HG03457 (cell line): Measurements from ENCODE around the gene LPO.

ENCODE experiments used
- ATAC-seq: cut with Tn5 transposase; IDR thresholded peaks from one replicate; pipeline ENCODE4 v1.9.1; 2021; ENCODE audit warnings: moderate number of reproducible peaks; ENCODE audit not compliant: unreplicated experiment

The LPO gene

DNA sequence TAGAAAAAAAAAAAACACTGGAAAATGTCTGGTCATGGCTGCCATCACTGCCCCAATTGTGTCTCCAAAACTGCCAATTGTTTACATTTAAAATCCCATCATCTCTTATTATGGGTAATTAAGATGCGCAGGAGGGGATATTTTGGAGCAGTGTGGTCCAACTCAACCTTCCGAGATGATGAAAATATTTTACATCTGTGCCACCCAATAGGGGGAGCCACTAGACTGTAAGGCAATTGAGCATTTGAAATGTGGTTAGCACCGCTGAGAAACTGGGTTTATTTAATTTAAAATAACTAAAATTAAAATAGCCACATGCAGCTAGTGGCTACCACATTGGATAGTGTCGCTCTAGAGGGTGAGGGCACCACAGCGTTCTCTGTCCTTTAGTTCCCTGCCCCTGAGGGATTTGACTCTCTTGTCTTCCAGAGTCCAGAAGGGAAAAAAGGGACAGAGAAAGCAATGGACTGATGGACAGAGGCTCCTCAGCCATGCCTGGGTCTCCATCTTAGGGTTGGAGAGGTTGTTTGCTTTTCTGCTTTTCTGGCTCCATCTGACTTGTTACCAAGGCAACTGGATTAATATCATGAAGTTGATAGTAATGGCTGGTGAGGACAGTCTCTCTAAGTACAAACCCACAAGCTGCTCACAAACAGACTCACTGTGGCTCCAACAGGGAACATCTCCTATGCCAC lies 38.9 kb downstream of the LPO start:
- no peak for ATAC-seq

DNA sequence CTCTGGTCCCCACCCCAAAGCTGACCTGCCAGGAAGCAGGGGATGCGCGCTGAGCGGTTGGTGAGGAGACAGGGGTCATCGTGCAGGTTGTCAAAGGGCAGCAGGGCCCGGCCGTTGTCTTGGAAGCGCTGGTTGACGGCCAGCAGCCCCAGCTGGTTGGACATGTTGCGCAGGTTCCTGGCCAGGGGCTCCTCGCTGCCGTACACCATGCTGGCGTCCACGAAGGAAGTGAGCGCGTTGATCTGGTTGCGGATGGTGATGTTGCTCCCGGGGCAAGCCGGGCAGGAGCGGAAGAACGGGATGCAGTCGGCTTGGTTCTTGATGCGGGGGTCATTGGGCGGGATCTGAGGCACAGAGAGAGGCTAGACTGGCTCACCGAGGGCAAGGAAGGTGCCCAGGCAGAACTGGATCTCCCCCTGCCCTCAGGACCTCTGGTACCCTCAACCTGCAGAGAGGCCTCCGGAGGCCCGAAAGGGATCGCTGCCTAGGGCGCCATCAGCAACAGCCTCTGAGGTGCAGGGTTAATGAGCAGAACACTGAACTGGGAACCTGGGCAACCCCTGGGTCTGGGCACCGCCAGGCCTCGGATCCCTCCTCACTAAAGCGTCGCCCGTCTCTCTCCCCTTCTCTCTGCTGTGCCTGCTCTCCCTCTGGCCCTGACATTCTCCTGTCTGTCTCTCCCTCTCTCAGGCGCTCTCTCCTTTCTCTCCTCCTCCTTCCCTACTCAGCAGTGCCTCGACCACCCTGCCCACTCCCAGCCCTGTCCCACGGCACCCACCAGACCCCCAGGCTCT lies 39.6 kb downstream of the LPO start:
- ATAC-seq, result no peak

DNA sequence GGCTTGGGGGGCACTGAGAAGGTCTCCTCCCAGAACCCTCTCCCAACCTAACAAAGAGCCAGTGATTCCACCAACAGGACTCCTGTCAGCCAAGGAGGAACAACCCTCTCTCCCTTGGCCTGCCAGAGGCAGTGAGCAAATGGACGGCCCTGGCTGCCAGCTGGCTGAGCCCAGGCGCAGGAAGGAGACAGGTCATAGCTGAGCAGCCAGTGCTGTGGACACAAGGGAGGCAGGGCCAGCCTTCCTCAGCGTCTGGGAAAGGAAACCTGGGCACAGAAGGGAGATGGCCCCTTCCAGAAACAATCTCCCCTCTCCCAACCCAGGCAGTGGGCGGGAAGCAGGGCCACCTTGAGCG lies 40.3 kb downstream of the LPO start:
- no peak for ATAC-seq

DNA sequence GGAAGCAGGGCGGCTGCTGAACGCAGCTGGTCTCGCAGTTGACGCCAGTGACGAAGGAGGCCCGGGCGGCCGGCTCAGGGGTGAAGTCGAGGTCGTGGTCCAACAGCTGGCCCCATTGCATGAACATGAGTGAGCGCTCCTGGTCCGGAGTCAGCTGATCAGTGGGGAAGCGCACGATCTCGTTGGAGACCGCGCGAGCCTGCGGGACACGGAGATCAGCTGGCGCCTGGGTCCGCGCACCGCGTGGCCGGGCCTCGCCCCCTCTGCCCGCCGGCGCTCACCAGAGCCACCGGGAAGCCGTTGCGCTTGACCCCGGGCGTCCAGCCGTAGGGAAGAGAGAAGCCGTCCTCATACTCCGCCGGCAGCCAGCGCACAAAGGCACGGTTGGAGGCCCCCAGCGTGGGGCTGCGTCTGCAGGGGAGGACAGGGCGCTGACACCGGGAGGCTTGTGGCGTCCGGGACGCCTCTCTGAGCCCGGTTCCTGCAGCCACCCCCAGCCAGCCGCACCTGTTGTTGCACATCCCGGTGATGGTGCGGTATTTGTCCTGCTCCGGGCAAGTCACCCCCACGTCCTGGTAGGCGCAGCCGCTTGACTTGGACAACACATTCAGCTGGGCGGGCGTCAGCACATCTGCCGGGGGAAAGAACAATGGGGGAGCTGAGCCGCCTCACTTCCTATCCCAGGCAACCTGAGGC lies 40.8 kb downstream of the LPO start:
- no peak for ATAC-seq

DNA sequence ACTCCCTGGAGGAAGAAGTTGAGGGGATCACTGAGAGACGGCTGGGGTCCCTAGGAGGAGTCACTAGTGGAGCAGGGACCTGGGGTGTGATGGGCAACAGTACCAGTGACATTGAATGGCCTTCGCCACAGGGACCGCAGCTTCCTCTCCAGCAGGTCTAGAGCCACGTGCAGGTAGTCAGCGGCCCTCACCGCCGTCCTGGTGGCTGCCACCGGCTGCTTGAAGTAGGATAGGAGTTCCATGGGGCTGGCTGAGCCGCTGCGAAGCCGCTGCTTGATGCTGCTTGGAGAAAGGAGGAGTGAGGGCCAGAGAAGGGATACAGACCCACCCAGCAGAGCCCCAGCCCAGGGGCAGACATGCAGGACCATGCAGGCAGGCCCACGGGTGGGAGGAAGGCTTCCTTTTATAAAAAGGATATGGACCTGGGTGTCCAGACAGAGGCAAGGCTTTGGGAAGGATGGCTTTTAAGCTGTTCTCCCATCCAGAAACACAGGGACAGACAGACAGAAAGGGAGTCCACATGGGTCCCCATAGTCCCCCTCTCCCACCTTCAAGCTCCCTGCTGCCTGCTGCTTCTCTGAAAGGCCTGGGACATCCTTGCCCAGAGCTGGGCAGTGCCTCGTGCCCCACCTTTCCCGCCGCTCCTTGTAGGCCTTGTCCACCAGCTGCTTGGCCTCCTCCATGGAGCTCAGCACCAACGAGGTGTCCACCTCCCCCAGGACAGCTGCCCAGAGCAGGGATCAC lies 41.5 kb downstream of the LPO start:
- ATAC-seq, result no peak

DNA sequence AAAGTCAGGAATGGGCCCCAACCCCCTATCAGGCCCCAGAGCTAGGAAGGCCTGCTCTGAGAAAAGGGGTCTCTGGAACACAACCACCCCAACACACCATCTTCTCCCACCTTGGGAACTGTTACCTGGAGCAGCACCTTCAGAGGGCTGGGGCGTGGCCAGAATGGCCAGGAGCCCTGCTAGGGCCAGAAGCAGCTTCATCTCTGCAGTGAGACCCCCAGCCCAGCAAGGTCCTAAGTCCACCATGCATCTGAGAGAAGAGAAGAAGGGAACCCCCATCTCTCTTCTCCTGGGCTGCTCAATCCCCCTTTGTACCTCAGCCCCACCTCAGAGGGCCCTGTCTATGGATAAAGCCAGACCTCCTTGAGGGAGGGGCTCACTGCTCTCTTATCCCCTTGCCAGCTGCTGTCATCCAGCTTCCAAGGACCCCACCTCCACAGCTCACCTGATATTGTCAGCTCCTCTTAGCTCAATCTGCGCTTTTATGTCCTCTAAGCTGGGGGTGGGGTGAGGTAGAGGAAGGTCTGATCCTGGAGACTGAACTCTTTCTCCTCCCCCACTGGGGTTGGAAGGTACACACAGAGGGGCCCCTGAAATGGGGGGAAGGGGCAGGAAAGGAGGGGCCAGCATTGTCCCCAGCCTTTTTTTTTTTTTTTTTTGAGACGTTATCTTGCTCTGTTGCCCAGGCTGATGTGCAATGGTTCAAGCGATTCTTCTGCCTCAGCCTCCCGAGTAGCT lies 42.3 kb downstream of the LPO start, which contains the start of gene MPO:
Gene MPO, minus strand, starts transcription at position 456 of the 738 bp plus-strand sequence. Its CDS starts 177 bp downstream, at position 279.
- no peak for ATAC-seq

DNA sequence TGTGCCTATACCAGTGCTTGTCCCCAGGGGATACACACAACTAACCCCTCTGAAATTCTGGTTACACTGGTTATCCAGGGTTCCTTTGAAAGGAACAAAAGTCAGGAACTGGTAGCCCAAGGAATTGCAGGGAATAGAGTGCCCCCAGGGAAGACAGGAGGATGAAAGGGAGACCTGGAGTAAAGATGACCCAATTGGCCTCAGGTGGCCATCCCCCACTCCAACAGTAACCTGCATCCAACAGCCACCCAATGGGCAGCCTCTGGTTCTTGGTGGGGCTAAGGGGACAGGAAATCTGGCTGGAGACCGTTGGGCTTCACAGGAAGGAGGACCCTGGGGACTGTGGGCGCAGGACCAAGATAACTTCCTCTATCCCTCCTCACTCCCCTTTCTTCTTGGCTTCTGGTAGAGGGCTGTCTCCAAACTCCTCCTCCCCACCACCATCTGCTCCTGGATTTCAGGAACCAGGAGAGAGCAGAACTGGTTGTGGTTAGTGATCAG lies 43.2 kb downstream of the LPO start:
- no peak for ATAC-seq

DNA sequence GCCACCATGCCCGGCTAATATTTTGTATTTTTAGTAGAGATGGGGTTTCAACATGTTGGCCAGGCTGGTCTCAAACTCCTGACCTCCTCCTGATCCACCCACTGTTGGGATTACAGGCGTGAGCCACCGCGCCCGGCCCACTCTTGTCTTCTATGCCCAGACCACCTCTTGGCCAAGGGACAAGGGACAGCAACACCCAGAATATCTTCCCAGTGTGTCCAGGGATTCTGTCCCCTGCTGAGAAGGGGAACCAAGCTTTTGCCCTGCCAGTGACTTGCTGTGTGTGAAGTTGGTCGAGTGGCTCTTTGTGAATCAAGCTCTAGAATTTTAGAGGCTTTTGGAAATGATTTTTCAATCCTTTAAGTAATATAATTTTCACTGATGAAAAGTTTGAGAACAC lies 44.1 kb downstream of the LPO start:
- ATAC-seq, result no peak

DNA sequence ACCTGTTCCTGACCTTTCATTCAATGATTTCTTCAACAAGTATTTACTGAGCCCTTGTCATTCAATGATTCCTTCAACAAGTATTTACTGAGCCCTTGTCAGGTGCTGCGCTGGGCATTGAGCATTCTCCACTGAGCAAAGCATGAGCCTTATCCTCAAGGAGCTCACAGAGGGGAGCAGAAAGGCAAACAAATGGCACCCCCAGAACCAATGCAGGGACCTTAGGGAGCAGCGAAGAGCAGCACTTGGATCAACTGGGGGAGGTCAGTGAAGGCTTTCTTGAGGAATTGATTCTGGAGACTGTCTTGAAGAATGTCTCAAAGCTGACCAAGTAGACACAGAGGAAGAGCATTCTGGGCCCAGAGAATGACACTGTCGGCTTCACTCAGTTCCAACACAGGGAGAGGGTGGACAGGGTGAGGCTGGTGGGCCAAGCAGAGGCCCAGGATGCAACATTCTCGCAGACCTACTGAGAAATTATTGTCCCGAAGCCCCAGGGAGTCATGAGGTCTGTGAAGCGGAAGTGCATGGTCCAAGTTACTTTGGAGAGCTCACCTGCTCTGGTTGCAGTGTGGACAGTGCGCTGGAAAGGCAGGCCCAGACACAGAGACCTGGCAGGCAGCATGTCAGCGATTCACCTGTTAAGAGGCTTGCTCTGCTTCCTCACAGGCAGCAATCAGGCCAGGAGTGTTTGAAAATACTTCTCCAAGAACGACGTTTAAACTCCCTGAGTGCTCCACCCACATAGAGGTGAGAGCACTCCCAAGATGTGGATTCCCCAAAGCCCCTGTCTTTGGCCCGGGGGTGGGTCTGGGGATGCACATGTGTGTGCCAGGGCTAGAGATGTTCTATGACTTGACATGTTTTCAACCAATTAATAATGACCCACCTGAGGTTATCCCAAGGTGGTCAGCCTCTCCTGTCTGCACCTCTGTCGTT lies 45.6 kb downstream of the LPO start:
- ATAC-seq, result no peak

DNA sequence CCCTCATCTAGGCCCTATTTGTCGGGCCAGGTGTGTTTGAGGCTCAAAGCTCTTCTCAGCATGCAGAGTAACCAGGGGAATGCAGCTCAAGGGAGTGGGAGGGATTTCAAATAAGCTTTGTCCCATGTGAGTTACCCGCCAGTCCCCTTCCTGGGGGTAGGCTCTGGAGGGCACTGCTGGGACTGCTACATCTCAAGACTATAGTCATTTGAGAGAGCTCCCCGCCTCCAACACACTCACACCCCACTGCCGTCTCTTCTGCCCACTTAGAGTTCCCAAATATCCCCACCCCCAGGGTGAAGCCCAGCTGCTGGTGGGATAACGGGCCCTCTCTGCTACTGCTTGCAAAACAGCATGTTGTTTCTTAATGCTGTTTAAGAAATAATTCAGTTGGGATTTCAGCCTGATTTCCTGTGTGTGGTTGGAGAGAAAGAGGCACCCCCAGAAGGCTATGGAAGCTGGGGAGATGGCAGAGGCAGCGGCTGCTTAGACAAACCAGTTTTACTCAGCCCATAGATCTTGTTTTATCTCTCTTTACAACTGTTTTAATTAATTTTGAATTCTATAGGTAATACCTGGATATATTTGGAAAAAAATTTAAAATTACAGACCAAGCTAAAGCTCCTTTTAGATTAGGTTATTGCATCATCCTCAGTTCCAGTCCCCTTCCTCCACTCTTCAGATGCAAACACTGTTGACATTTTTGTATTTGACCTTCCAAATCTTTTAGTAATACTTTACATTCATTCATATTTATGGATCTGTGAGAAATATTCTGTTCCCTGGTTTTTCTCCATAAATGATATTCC lies 46.4 kb downstream of the LPO start:
- no peak for ATAC-seq

DNA sequence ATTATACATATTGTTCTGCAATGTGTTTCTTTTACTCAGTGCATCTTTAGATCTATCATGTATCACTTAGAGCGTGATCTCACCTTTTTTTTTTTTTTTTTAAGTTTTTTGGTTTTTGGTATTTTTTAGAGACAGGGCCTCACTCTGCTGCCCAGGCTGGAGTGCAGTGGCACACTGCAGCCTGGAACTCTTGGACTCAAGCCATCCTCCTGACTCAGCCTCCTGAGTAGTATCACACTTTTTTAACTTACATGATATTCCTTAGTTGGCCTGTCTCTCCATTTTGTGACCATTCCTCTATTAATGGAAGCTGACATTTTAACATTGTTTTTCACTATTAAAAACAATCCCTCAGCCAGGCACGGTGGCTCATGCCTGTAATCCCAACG lies 47.0 kb downstream of the LPO start:
- ATAC-seq, result no peak

DNA sequence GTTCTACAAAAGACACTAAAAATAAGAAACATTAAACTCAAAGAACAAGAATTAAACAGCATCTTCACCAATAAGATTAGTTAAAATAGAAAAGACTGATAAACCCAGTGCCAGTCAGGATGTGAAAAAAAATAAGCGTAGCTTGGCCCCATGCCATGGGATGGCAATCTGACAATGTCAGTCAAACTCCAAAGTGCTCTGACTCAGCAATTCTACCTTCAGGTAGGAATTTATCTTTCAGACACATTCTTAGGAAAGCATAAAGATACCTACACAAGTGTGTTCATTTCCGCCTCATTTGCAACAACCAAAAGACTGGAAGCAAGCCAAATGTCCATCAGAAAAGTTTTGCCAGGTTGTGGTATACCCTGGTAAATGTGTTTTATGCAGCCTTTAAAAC lies 51.5 kb downstream of the LPO start:
- ATAC-seq, result no peak

DNA sequence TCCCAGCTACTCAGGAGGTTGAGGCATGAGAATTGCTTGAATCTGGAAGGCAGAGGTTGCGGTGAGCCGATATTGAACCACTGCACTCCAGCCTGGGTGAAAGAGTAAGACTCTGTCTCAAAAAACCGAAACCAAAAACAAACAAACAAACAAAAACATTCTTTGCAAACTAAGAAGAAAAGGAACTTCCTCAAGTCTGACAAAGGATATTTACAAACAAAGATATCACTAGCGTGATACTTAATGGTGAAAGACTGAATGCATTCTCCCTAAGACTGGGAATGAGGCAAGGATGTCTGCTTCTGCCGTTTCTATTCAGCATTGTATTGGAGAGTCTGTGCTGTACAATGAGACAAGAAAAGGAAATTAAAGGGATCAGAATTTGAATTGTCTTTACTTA lies 52.9 kb downstream of the LPO start:
- ATAC-seq, result no peak

DNA sequence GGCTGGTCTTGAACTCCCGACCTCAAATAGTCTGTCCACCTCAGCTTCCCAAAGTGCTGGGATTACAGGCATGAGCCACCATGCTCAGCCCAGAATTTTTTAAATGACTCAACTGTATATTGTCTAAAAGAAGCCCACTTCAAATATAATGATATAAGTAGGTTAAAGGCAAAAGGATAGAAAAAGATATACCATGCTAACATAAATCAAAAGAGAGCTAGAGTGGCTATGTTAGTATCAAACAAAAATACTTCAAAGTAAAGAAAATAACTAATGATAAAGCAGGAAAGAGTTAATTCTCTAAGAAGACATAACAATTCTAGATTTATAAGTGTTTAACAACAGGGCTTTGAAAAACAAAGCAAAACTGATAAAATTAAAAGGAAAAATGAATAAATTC lies 55.6 kb downstream of the LPO start:
- ATAC-seq, result no peak

DNA sequence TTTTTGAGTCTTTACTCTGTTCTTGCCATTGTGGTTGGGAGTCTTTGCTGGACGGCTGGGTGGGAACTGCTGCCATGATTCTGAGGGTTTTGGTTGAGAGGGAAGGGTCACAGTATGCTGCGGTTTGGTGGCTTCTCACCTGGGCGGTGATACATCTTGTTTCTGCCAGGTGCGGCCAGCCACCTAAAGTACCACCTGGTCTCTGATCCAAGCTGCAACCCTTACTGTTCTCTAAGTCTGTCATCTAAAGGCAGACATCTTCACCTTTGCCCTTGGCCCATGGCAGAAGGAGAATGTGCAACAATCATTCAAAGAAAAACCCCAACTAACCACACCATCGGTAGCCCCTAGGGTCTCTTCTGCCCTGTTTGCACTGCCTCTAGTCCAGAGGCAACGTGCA lies 62.0 kb downstream of the LPO start:
- no peak for ATAC-seq

DNA sequence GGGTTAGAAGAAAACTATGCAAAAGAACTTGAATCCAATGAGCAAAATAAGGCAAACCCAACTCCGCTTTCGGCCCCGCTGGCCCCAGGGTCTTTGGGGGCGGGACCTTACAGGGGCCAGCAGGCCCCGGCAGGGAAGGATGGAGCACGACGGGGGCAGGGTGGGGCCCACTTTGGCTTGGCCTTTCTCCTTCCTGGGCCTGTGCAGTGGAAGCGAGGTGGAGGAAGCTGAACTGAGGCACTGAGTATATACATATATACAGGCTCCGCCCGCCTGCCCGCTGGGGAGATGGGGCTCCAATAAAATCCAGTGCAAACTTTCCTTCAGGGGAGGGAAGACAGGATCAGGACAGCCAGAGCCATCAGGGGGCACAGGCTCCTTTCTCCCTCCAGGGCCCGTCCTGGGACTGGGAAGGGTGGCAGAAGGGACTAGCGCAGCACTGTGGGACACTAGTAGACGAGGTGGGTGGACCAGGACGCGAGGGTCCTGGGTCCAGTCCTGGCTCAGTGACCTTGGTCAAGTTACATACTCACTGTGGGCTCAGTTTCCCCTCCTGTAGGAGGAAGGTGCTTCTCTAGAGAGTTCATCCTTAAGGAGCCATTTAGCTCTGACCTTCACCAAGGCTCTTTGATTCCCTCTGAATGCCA lies 63.2 kb downstream of the LPO start:
- ATAC-seq, result no peak

DNA sequence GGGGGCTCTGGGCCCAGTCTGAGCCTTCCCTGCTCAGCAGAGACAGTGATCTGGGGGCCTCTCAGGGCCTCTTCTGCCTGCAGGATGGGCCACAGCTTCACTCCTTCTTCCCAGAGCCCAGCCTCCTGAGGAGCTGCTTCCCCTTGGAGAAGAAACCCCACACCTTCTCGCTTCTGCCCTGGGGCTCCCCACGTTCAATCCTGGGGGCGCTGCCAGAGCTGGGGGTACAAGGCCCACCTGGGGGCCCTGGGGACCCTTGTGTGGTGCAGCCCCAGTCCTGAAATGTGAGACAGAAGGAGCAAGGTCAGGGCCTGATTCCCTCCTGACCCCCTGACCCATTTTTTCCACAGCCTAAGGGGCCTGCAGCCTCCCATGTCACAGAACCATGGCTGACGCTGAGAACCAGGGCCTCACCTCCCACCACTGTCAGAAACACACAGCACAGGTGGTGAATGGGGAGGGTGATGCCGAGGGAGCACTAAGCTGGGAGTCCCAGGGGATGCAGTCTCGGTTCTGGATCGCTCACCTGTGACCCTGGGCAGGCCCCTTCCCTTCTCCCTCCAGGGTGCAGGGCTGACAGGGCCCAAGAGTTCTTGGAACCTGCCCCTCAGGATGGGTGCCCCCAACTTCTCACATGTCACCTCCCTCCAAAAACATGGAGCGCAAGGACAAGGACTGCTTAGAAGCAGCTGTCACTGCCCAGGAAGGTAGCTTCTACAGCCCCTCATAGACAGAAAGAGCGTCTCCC lies 64.0 kb downstream of the LPO start:
- ATAC-seq, result no peak
